ENCODE measurements around the gene TENT4A. TPM values are rescaled to one million over a fixed set of nuclear protein-coding genes. Genes with fewer than 3 reads are reported as not detected.

The TENT4A gene
- total and polyA plus RNA-seq, 10 of the 15 experiments (the other 5 are each of a cell fraction or from before 2014, with no cell fraction given): 1.4 to 30.6 (median 12.5) TPM

DNA sequence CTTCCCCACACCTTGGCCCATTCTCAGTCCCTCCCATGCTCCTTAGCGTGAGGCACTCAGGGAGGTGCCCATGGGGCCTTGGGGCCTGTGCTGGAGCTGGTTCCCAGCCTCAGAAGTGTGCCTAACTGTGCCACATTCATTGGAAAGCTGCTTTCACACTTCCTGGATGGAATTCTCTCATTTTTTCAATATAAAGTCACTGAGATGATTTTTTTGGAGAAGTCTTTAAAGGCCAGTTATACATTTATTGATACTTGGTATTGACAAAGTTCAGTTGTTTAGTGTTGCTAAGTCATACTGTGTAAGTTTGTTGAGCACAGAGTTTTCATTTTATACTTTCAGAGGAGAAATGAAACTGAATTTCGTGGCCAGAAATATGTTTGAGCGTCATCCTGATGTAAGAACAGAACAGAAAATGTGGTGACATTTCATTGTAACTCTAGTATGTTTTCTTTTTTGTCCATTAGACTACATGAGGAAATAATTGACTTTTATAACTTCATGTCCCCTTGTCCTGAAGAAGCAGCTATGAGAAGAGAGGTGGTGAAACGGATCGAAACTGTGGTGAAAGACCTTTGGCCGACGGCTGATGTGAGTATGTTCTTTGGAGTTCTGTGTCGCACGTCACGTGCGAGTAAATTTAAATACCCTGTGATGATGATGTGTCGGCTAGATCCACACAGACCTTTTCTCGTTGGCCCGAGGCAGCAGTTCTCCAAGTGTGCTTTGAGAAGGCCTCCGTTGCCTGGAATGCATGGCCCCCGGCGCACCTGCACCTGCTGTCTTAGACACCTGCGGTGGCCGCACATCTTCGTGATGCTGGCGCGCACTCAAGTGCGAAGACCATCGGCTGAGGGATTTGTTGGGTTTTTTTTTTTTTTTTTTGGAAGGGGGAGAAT is 24.1 kb downstream of the TENT4A start (continued):
- TF ChIP-seq, protein P1, sequence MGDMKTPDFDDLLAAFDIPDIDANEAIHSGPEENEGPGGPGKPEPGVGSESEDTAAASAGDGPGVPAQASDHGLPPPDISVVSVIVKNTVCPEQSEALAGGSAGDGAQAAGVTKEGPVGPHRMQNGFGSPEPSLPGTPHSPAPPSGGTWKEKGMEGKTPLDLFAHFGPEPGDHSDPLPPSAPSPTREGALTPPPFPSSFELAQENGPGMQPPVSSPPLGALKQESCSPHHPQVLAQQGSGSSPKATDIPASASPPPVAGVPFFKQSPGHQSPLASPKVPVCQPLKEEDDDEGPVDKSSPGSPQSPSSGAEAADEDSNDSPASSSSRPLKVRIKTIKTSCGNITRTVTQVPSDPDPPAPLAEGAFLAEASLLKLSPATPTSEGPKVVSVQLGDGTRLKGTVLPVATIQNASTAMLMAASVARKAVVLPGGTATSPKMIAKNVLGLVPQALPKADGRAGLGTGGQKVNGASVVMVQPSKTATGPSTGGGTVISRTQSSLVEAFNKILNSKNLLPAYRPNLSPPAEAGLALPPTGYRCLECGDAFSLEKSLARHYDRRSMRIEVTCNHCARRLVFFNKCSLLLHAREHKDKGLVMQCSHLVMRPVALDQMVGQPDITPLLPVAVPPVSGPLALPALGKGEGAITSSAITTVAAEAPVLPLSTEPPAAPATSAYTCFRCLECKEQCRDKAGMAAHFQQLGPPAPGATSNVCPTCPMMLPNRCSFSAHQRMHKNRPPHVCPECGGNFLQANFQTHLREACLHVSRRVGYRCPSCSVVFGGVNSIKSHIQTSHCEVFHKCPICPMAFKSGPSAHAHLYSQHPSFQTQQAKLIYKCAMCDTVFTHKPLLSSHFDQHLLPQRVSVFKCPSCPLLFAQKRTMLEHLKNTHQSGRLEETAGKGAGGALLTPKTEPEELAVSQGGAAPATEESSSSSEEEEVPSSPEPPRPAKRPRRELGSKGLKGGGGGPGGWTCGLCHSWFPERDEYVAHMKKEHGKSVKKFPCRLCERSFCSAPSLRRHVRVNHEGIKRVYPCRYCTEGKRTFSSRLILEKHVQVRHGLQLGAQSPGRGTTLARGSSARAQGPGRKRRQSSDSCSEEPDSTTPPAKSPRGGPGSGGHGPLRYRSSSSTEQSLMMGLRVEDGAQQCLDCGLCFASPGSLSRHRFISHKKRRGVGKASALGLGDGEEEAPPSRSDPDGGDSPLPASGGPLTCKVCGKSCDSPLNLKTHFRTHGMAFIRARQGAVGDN (IDR thresholded peaks at IDR 0.05): peak; percentile 91
- TF ChIP-seq STAT1 (conservative IDR thresholded peaks at IDR 0.05): no peak
- no peak for TF ChIP-seq EGR1 (IDR thresholded peaks at IDR 0.05; ENCODE audit: borderline replicate concordance in 1 of 2, low read depth in 2 of 2, low read length in 2 of 2)
- no peak for TF ChIP-seq SP1 (IDR thresholded peaks at IDR 0.05; ENCODE audit: low read depth, low read length)
- TF ChIP-seq CHD1 (IDR thresholded peaks at IDR 0.05; ENCODE audit: low read depth, low read length): 0 out of 2 replicates have a peak, but pooled peaks have one; percentile 44
- TF ChIP-seq GABPA (IDR thresholded peaks at IDR 0.05; ENCODE audit: low read depth): peak; percentile 68
- TF ChIP-seq SUPT20H (IDR thresholded peaks at IDR 0.05; ENCODE audit: borderline replicate concordance, control insufficient read depth, low read depth, low read length): no peak
- TF ChIP-seq POLR2A (IDR thresholded peaks at IDR 0.05; ENCODE audit: low read depth, low read length): peak; percentile 62
- TF ChIP-seq, protein P2, sequence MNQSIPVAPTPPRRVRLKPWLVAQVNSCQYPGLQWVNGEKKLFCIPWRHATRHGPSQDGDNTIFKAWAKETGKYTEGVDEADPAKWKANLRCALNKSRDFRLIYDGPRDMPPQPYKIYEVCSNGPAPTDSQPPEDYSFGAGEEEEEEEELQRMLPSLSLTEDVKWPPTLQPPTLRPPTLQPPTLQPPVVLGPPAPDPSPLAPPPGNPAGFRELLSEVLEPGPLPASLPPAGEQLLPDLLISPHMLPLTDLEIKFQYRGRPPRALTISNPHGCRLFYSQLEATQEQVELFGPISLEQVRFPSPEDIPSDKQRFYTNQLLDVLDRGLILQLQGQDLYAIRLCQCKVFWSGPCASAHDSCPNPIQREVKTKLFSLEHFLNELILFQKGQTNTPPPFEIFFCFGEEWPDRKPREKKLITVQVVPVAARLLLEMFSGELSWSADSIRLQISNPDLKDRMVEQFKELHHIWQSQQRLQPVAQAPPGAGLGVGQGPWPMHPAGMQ (IDR thresholded peaks at IDR 0.05; ENCODE audit: borderline replicate concordance): no peak
- TF ChIP-seq MTA3 (IDR thresholded peaks at IDR 0.05; ENCODE audit: borderline replicate concordance, low read length): peak; percentile 95
- no peak for TF ChIP-seq SREBF2 (IDR thresholded peaks at IDR 0.05; ENCODE audit: low read length)
- no peak for TF ChIP-seq SUZ12 (IDR thresholded peaks at IDR 0.05; ENCODE audit: unreplicated experiment)
- peak; percentile 84 for TF ChIP-seq NR2F1 (conservative IDR thresholded peaks at IDR 0.05)
- TF ChIP-seq, protein P3, sequence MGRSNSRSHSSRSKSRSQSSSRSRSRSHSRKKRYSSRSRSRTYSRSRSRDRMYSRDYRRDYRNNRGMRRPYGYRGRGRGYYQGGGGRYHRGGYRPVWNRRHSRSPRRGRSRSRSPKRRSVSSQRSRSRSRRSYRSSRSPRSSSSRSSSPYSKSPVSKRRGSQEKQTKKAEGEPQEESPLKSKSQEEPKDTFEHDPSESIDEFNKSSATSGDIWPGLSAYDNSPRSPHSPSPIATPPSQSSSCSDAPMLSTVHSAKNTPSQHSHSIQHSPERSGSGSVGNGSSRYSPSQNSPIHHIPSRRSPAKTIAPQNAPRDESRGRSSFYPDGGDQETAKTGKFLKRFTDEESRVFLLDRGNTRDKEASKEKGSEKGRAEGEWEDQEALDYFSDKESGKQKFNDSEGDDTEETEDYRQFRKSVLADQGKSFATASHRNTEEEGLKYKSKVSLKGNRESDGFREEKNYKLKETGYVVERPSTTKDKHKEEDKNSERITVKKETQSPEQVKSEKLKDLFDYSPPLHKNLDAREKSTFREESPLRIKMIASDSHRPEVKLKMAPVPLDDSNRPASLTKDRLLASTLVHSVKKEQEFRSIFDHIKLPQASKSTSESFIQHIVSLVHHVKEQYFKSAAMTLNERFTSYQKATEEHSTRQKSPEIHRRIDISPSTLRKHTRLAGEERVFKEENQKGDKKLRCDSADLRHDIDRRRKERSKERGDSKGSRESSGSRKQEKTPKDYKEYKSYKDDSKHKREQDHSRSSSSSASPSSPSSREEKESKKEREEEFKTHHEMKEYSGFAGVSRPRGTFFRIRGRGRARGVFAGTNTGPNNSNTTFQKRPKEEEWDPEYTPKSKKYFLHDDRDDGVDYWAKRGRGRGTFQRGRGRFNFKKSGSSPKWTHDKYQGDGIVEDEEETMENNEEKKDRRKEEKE (IDR thresholded peaks at IDR 0.05): no peak
- TF ChIP-seq SMARCA5 (IDR thresholded peaks at IDR 0.05): peak; percentile 83; the same call in 1 of the 2 replicates
- TF ChIP-seq, protein P4, sequence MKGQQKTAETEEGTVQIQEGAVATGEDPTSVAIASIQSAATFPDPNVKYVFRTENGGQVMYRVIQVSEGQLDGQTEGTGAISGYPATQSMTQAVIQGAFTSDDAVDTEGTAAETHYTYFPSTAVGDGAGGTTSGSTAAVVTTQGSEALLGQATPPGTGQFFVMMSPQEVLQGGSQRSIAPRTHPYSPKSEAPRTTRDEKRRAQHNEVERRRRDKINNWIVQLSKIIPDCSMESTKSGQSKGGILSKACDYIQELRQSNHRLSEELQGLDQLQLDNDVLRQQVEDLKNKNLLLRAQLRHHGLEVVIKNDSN (IDR thresholded peaks at IDR 0.05; ENCODE audit: borderline replicate concordance, extremely low read length, insufficient read depth, low read depth, low read length): peak; percentile 36
- peak; percentile 72 for TF ChIP-seq IKZF1 (conservative IDR thresholded peaks at IDR 0.05)
- TF ChIP-seq ZNF622 (IDR thresholded peaks at IDR 0.05): no peak
- TF ChIP-seq CHD2 (IDR thresholded peaks at IDR 0.05; ENCODE audit: borderline replicate concordance, low read depth, low read length): peak; percentile 73; the same call in 1 of the 2 replicates
- TF ChIP-seq, protein P5, sequence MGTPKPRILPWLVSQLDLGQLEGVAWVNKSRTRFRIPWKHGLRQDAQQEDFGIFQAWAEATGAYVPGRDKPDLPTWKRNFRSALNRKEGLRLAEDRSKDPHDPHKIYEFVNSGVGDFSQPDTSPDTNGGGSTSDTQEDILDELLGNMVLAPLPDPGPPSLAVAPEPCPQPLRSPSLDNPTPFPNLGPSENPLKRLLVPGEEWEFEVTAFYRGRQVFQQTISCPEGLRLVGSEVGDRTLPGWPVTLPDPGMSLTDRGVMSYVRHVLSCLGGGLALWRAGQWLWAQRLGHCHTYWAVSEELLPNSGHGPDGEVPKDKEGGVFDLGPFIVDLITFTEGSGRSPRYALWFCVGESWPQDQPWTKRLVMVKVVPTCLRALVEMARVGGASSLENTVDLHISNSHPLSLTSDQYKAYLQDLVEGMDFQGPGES (IDR thresholded peaks at IDR 0.05): no peak
